HEK293 (cell line): ENCODE measurements around the gene SEPTIN7.

Source experiments
- CTCF ChIA-PET: fragments of 350-600 bp; formaldehyde crosslinking; extraction: SDS; loops from one replicate; lab custom pipeline; 2021; ENCODE audit warnings: antibody characterized with exemption; lab: Yijun Ruan, JAX
- POLR2A ChIA-PET: fragments of 300-600 bp; formaldehyde crosslinking; extraction: SDS; loops from one replicate; lab custom pipeline; 2020; ENCODE audit warnings: antibody characterized with exemption, inconsistent platforms; lab: Yijun Ruan, JAX
- H3K27ac ChIP-seq: fragments of 200-500 bp; sonication (Bioruptor generic); 2 replicates; pipeline ENCODE4 v1.5.1; 2014; ENCODE audit warnings: low read depth, low read length, control low read depth, inconsistent platforms; ENCODE audit errors: extremely low read depth
- H3K36me3 ChIP-seq, 2 experiments: fragments of 200-500 bp in 1 of 2; sonication (Bioruptor generic) in 1 of 2; 1 replicate in 1 of 2; 2 replicates in 1 of 2; pipeline ENCODE4 v1.5.1; 2014 to 2017; ENCODE audit warnings: inconsistent platforms in 2 of 2, low read length in 2 of 2; ENCODE audit not compliant: control insufficient read depth in 2 of 2, insufficient read depth in 1 of 2
- H3K4me1 ChIP-seq: fragments of 200-500 bp; sonication (Bioruptor generic); 2 replicates; pipeline ENCODE4 v1.5.1; 2014; ENCODE audit warnings: mild to moderate bottlenecking, low read length, inconsistent platforms; ENCODE audit not compliant: control insufficient read depth, insufficient read depth
- H3K4me3 ChIP-seq: 2 replicates; pipeline ENCODE4 v1.5.1; 2011; ENCODE audit warnings: low read depth, mild to moderate bottlenecking, control low read depth, low read length, moderate library complexity
- H3K9me3 ChIP-seq: fragments of 200-500 bp; sonication (Bioruptor generic); 2 replicates; pipeline ENCODE4 v1.5.1; 2014; ENCODE audit warnings: low read depth, low read length, inconsistent platforms; ENCODE audit not compliant: control insufficient read depth, insufficient read depth
- ATF2 ChIP-seq: fragments of 450-650 bp; formaldehyde crosslinking; IDR thresholded peaks from 2 replicates; pipeline ENCODE4 v1.5.1; 2016; ENCODE audit warnings: missing biosample characterization, missing genetic modification characterization, low read depth
- EGR2 ChIP-seq: fragments of 450-650 bp; formaldehyde crosslinking; IDR thresholded peaks from 2 replicates; pipeline ENCODE4 v1.5.1; 2016; ENCODE audit warnings: low read depth, missing biosample characterization, missing genetic modification characterization
- ELK4 ChIP-seq: IDR thresholded peaks from 2 replicates; pipeline ENCODE4 v1.6.1; 2011; ENCODE audit warnings: mild to moderate bottlenecking, low read depth, low read length, borderline replicate concordance
- KLF17 ChIP-seq: fragments of 450-650 bp; formaldehyde crosslinking; IDR thresholded peaks from 2 replicates; pipeline ENCODE4 v1.5.1; 2016; ENCODE audit warnings: missing biosample characterization, missing genetic modification characterization
- OVOL3 ChIP-seq: fragments of 450-650 bp; formaldehyde crosslinking; IDR thresholded peaks from 2 replicates; pipeline ENCODE4 v1.5.1; 2016; ENCODE audit warnings: missing biosample characterization, missing genetic modification characterization
- PATZ1 ChIP-seq: fragments of 450-650 bp; formaldehyde crosslinking; IDR thresholded peaks from 2 replicates; pipeline ENCODE4 v1.5.1; 2016; ENCODE audit warnings: missing biosample characterization, missing genetic modification characterization
- TSHZ1 ChIP-seq: fragments of 450-650 bp; formaldehyde crosslinking; IDR thresholded peaks from 2 replicates; pipeline ENCODE4 v1.5.1; 2016; ENCODE audit warnings: missing biosample characterization, missing genetic modification characterization, borderline replicate concordance
- YY2 ChIP-seq: fragments of 450-650 bp; formaldehyde crosslinking; IDR thresholded peaks from 2 replicates; pipeline ENCODE4 v1.5.1; 2016; ENCODE audit warnings: missing biosample characterization, missing genetic modification characterization
- ZFHX2 ChIP-seq: fragments of 450-650 bp; formaldehyde crosslinking; conservative IDR thresholded peaks from 2 replicates; pipeline ENCODE4 v1.5.1; 2016; ENCODE audit warnings: missing biosample characterization, missing genetic modification characterization
- ZNF16 ChIP-seq: fragments of 450-650 bp; formaldehyde crosslinking; IDR thresholded peaks from 2 replicates; pipeline ENCODE4 v1.5.1; 2016; ENCODE audit warnings: low read depth, missing biosample characterization, missing genetic modification characterization
- ZNF280D ChIP-seq: fragments of 450-650 bp; formaldehyde crosslinking; IDR thresholded peaks from 2 replicates; pipeline ENCODE4 v1.5.1; 2016; ENCODE audit warnings: missing biosample characterization, missing genetic modification characterization
- ZNF473 ChIP-seq: fragments of 450-650 bp; formaldehyde crosslinking; IDR thresholded peaks from 2 replicates; pipeline ENCODE4 v1.5.1; 2017; ENCODE audit warnings: missing biosample characterization, missing genetic modification characterization
- ZNF558 ChIP-seq: fragments of 450-650 bp; formaldehyde crosslinking; IDR thresholded peaks from 2 replicates; pipeline ENCODE4 v1.5.1; 2016; ENCODE audit warnings: missing biosample characterization, missing genetic modification characterization
- ZNF610 ChIP-seq: fragments of 450-650 bp; formaldehyde crosslinking; IDR thresholded peaks from 2 replicates; pipeline ENCODE4 v1.5.1; 2016; ENCODE audit warnings: missing biosample characterization, missing genetic modification characterization, borderline replicate concordance
- ZNF707 ChIP-seq: fragments of 450-650 bp; formaldehyde crosslinking; IDR thresholded peaks from 2 replicates; pipeline ENCODE4 v1.5.1; 2016; ENCODE audit warnings: missing biosample characterization, missing genetic modification characterization
- ZNF768 ChIP-seq: fragments of 450-650 bp; formaldehyde crosslinking; IDR thresholded peaks from 2 replicates; pipeline ENCODE4 v1.5.1; 2018; ENCODE audit warnings: missing biosample characterization, mild to moderate bottlenecking, missing genetic modification characterization
- ZNF777 ChIP-seq: fragments of 450-650 bp; formaldehyde crosslinking; IDR thresholded peaks from 2 replicates; pipeline ENCODE4 v1.5.1; 2017; ENCODE audit warnings: missing biosample characterization, missing genetic modification characterization, borderline replicate concordance
- ZNF843 ChIP-seq: fragments of 450-650 bp; formaldehyde crosslinking; IDR thresholded peaks from 2 replicates; pipeline ENCODE4 v1.5.1; 2016; ENCODE audit warnings: missing biosample characterization, missing genetic modification characterization
- TF ChIP-seq, protein P1 (sequence below): fragments of 450-650 bp; formaldehyde crosslinking; conservative IDR thresholded peaks from 2 replicates; pipeline ENCODE4 v1.5.1; 2016; ENCODE audit warnings: low read depth, missing biosample characterization, missing genetic modification characterization

Gene SEPTIN7

DNA sequence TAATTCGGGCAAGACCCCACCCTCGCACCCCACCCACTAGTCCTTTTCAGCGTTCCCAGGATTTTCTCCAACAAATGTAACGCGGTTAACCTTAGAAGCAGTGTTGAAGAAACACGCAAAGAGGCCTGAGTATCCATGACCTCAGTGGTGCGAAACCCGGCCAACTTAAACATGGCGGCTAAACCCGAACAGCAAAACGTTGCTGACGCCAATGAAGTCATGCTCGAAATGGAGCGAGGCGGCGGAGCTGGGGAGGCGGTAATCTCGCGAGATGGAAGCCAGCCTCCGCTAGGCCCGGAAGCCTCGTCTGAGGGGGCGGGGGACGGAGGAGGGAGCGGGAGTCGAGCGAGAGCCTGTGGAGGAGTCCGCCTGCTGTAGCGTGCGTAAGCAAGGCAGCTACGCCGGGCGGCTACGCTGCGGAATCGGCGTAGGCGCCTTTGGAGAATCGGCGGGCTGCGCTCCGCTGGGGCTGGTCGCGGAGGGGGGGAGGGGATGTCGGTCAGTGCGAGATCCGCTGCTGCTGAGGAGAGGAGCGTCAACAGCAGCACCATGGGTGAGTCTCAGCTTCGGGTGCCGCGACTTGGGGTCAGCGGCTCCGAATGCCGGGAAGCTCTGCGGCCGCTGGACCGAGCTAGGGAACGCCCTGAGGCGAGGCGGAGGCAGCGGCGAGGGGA lies at the start of gene SEPTIN7:
TSS of gene SEPTIN7 (plus strand) at position 340 of the 674 bp plus-strand sequence. CDS start at position 493, 153 bp downstream.
- ChIA-PET POLR2A (interaction anchor here (0.6 to 2.7 kb wide), 23 partner anchors 9 to 591 kb away, joined by 3 to 18 read pairs (median 4); partner anchors contain the start of gene HERPUD2), CTCF (interaction anchor here (0.6 to 5.2 kb wide), 14 partner anchors 10 to 106 kb away, joined by 3 to 22 read pairs (median 4); no protein-coding TSS in a partner anchor)
- peak within 1 kb of the TSS; percentile 89 for H3K4me3 ChIP-seq
- H3K27ac ChIP-seq = peak within 1 kb of the TSS; percentile 92
- no peaks in the 10 kb centered on the region for H3K9me3 ChIP-seq
- H3K36me3 ChIP-seq = no peaks in the 10 kb centered on the region
- peaks cover 8% of the 10 kb centered on the region; the same call in 1 of the 2 replicates for H3K4me1 ChIP-seq
- TF ChIP-seq ZFHX2 (tag by site-specific recombination) = peak; percentile 92
- TF ChIP-seq PATZ1 (tag by site-specific recombination) = no peak; the same call in 1 of the 2 replicates
- TF ChIP-seq ZNF558 = no peak
- peak; percentile 48; the same call in 1 of the 2 replicates for TF ChIP-seq ELK4
- no peak for TF ChIP-seq ZNF707
- TF ChIP-seq YY2 (tag by site-specific recombination) = peak; percentile 82
- TF ChIP-seq TSHZ1 (tag by site-specific recombination) = no peak
- TF ChIP-seq ZNF280D (tag by site-specific recombination) = no peak
- TF ChIP-seq ZNF473 = no peak
- no peak for TF ChIP-seq ZNF16 (tag by site-specific recombination)
- TF ChIP-seq, protein P1, sequence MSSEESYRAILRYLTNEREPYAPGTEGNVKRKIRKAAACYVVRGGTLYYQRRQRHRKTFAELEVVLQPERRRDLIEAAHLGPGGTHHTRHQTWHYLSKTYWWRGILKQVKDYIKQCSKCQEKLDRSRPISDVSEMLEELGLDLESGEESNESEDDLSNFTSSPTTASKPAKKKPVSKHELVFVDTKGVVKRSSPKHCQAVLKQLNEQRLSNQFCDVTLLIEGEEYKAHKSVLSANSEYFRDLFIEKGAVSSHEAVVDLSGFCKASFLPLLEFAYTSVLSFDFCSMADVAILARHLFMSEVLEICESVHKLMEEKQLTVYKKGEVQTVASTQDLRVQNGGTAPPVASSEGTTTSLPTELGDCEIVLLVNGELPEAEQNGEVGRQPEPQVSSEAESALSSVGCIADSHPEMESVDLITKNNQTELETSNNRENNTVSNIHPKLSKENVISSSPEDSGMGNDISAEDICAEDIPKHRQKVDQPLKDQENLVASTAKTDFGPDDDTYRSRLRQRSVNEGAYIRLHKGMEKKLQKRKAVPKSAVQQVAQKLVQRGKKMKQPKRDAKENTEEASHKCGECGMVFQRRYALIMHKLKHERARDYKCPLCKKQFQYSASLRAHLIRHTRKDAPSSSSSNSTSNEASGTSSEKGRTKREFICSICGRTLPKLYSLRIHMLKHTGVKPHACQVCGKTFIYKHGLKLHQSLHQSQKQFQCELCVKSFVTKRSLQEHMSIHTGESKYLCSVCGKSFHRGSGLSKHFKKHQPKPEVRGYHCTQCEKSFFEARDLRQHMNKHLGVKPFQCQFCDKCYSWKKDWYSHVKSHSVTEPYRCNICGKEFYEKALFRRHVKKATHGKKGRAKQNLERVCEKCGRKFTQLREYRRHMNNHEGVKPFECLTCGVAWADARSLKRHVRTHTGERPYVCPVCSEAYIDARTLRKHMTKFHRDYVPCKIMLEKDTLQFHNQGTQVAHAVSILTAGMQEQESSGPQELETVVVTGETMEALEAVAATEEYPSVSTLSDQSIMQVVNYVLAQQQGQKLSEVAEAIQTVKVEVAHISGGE (tag by site-specific recombination) = no peak; the same call in 1 of the 2 replicates
- TF ChIP-seq ZNF777 (tag by site-specific recombination) = no peak
- no peak for TF ChIP-seq ZNF768 (tag by site-specific recombination)
- TF ChIP-seq ZNF843 = 0 out of 2 replicates have a peak, but pooled peaks have one; percentile 18
- 0 out of 2 replicates have a peak, but pooled peaks have one; percentile 17 for TF ChIP-seq KLF17 (tag by site-specific recombination)
- peak; percentile 45; the same call in 1 of the 2 replicates for TF ChIP-seq OVOL3 (tag by site-specific recombination)
- peak; percentile 66; the same call in 1 of the 2 replicates for TF ChIP-seq ZNF610 (tag by site-specific recombination)
- peak; percentile 91 for TF ChIP-seq EGR2 (tag by site-specific recombination)
- TF ChIP-seq ATF2 (tag by site-specific recombination) = peak; percentile 63
